ENCODE measurements around the gene SCPEP1.
"Not testable (repeated sequence)": the region's sequence is repeated elsewhere in the genome, so short reads cannot be mapped to it uniquely, and the experiment has no call there.

SCPEP1 gene

DNA sequence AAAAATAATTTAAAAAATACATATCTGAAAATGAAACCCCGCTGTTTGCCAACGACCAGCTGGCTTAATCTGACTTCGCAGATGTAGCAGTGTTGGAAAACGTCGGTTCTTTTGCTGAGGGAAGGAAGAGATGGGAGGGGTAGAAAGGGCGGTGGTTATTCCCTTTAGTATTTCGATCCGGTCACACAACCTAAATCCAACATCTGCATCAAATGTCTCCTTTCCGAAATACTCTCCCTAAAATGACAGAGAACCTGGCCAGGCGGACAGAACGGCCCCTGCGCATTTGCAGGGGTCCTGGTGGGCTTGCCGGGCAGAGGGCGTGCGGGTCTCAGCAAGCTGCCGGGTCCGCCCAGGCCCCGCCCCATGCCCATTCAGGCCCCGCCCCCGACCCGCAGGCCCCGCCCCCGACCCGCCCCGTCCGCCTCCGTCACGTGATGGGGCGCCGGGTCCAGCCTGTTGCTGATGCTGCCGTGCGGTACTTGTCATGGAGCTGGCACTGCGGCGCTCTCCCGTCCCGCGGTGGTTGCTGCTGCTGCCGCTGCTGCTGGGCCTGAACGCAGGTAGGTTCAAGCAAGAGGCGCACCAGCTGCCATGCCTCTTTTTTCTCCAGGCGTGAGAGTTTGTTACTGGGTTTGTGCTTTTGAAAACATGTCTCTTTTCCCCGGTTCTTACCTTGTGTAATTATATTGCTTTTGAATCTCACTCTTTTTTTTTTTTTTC lies at the start of gene SCPEP1:
Gene SCPEP1 (plus strand): TSS at position 459 of the 723 bp plus-strand sequence. CDS start 29 bp downstream, at position 488.
- DNase-seq: peak; percentile 84

DNA sequence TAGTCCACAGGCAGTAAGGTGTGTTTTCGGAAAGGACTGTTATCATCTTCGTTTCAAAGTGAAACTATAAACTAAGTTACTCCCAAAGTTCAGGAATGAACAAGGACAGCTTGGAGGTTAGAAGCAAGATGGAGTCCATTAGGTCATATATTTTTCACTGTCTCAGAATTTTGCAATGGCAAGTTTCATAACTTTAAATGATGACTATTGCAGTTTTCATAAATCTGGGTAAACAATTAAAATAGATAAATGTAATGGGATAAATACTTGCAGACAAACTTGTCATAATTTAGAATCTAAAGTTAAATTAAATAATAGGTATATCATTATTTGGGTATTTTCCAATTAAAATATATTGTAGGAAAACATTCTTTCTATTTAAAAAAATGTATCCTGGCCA lies 49.3 kb upstream of the SCPEP1 start:
- DNase-seq: no peak

GRCh38 chr17:56929362-56929969 lies 48.5 kb upstream of the SCPEP1 start:
- no peak for DNase-seq

DNA sequence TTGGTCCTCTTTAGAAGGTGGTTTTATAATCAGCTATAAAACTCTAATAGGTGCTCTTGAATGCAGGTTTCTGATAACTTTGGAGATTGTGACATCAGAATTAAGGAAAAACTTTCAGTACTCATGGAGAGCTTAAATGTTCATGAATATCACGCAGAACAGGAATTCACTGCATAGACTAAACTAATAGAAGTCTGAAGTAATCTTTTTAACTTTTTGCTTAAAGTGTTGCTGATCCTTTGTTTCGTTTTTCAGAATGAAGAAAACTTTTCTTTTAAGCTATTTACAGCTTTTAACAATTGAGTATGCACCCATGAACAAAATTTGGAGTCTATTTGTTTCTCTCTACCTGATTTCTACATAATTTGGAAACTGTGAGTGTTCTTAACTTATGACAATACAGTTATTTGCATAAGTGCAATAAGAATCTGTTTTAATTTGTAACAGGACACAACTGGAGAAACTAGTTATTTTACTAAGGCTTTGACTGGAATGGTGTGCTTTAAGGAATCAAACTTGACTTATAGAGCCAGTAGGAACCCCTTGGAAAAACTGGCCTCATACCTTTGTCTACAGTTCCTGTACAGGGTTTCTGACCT lies 47.1 kb upstream of the SCPEP1 start:
- no peak for DNase-seq

DNA sequence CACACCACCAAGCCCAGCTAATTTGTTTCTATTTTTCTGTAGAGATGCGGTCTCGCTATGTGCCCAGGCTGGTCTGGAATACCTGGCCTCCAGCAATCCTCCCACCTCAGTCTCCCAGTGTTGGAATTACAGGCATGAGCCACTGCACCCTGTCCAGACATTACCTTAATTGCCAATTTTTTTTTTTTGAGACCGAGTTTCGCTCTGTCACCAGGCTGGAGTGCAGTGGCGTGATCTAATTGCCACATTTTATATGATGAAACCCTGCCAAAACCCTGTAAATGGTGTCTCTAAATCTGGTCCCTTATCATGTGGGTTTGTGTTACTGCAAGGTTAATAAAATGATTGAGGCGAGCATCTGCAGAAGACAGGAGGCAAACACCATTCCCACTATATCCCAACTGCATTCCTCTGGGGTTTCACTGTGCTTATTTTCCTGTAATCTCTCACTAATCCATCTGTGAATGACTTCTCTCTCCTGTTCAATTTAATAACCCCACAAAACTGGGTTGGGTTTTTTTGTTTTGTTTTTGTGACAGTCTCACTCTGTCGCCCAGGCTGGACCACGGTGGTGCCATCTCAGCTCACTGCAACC lies 44.7 kb upstream of the SCPEP1 start:
- no peak for DNase-seq

DNA sequence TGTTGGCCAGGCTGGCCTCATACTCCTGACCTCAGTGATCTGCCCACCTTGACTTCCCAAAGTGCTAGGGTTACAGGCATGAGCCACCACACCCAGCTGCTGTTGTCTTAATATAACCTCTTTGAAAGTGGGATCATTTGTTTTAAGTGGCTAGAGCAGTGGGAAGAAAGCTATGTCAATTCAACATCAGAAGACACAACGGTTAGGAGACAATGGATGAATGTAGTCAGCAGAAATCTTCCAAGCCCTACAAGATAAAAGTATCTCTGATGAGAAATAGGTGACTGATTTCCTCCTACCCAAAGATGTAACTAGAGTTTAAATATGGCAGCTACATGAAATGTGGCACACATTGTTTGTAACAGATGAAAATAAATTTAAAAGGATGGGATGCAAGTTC lies 44.1 kb upstream of the SCPEP1 start:
- DNase-seq: no peak

- DNase-seq: no peak
Measured at GRCh38 chr17:56934280-56934679, 43.7 kb upstream of the SCPEP1 start.

GRCh38 chr17:56935461-56935860 lies 42.5 kb upstream of the SCPEP1 start:
- DNase-seq: no peak

DNA sequence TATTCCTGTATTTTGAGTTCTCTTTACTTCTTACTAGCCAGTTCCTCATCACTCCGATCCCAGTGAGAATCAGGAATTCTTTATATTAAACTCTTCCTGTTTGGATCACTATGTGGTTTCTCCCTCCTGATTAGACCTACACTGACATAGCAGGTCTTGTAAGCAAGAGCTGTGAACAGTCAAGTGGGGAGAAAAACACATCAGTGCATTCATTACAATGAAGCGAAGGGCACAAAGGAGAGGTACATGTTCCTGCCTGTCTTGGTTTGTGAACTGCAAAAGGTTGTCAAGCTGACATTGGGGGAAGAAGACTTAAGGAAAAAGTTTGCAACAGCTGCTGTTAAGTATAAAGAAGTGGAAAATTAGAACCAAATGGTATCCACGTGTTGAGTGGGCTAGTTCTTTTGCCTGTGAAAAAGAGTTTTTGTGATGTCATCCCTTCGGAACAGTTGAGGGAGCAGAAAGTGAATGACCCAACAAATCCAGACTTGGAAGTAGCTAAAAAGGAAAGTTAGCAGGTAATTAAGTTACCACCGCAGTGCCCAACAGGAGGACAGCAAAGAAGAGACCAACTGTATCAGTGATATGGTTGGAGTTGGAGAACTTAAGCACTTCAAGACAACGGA lies 41.1 kb upstream of the SCPEP1 start:
- no peak for DNase-seq

DNA sequence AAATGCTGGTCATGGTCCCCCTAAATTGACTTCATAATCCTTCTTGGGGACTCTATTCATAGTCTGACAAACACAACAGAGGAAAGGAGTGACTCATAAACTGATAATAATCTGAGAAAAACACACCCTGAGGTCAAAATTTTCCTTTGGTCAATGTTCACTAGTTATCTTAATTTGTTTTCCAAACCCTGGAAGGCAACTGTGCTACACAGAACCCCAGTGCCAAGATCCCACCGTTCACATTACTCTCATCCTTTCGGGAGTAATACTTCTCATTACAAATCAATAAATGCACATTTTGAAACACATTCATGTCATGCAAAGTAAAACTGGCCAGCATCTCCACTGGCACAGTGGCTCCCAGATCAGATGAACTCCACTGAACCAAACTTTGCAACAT lies 40.2 kb upstream of the SCPEP1 start:
- no peak for DNase-seq

GRCh38 chr17:56938206-56938605 lies 39.7 kb upstream of the SCPEP1 start:
- peak; percentile 24 for DNase-seq

- DNase-seq: peak; percentile 68
Measured at GRCh38 chr17:56939869-56940484, 38.0 kb upstream of the SCPEP1 start.

- DNase-seq: peak; percentile 22
Measured at GRCh38 chr17:56943505-56944125, 34.3 kb upstream of the SCPEP1 start.

DNA sequence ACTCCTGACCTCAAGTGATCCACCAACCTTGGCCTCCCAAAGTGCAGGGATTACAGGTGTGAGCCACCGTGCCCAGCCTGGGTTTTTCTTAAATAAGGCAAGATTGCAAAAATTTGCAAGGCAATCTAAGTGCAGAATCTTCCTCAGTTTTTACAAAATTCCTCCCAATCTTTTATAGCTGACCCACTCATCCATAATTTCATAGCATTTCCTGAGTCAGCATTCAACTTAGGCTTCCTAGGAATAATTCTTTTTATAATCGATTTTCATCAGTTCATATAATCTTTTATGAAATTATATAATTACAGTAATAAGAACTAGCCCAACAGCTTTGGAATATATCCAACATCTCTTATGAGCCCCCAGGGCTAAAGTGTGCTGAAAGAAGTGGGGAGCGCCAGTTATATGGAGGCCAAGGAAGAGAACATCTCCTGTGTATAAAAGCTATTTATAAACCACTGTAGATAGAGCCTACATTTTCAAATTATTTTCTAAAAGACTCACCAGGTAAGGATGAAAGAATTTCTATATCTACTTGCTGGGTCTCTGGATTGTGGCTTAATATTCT lies 31.9 kb upstream of the SCPEP1 start:
- DNase-seq: no peak

DNA sequence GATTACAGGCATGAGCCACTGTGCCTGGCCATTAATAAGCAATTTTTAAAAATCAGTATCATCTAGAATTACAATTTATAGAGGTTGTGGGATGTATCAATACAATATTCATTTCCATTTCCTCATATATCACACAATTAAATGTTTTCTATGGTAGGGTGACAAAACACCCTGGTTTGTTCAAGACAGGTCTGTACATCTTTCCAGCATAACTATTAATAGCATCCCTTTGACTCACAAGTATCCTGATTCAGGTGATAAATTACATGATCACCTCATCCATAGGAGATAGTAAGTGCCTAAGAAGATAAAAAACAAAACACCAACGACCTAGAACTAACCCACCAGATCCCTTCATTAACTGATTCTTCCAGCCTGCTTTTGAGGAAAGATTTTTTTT lies 30.2 kb upstream of the SCPEP1 start:
- DNase-seq: no peak

GRCh38 chr17:56948491-56948890 lies 29.4 kb upstream of the SCPEP1 start:
- no peak for DNase-seq

DNA sequence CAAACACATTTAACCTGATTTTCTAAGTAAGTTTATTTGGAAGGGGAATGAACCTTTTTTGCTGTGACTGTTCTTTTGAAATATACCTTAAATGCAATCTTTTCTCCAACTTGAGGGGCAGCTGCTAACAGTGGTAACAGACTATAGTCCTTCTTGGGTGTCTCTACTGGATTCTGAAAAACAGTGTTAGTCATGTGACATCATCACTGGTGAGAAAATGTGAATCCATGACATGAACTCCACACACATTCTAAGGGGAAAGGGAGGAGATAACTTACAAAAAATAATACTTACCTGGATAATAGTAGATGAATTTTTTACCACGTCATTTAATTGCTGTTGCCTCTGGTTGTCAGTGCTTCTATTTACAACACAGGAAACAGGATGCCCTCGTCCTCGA lies 28.3 kb upstream of the SCPEP1 start:
- DNase-seq: no peak

DNA sequence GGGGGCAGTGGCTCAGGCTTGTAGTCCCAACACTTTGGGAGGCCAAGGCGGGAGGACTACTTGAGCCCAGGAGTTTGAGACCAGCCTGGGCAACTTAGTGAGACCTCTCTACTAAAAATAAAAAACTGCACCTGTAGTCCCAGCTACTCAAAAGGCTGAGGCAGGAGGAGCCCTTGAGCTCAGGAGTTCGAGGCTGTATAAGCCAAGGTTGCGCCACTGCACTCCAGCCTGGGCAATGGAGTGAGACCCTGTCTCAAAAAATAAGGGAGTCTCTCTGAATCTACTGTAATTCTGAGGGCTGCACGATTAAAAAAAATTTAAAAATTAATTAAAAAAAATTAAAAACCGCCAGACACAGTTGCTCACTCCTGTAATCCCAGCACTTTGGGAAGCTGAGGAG lies 20.9 kb upstream of the SCPEP1 start:
- no peak for DNase-seq

GRCh38 chr17:56960596-56961538 lies 17.1 kb upstream of the SCPEP1 start, which contains the start of gene COIL:
Gene COIL (minus strand): TSS chr17:56961050. CDS start chr17:56961019, 31 bp downstream.
- peak; percentile 96 for DNase-seq

DNA sequence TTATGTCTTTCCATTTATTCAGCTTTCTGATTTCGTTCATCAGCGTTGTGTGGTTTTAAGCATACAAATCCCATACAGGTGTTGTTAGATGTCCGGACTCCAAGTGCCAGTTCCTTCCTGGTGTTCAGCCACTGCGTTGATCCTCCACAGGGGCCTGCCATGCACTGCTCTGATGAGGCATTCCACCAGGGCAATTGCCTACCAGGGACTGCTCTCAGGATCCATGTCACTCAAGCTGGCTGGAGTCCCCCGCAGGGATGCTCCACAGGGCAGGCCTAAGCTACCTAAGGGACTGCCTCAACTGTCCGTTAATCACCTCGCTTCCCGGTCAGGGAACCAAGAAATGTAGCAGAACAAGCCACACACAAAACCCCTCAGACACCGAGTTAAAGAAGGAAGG lies 12.7 kb upstream of the SCPEP1 start:
- DNase-seq: not testable (repeated sequence)

DNA sequence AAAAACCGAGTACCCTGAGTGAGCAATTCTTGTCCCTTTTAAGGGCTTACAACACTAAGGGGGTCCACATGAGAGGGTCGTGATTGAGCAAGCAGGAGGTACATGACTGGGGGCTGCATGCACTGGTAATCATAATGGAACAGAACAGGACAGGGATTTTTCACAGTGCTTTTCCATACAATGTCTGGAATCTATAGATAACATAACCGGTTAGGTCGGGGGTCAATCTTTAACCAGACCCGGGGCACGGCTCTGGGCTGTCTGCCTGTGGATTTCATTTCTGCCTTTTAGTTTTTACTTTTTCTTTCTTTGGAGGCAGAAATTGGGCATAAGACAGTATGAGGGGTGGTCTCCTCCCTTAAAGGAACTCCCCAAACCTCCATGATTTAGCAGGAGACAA lies 12.2 kb upstream of the SCPEP1 start:
- DNase-seq: not testable (repeated sequence)

All from activated CD4-positive, alpha-beta T cell treated with anti-CD3 and anti-CD28 coated beads, Interleukin-2, amount 50 U/mL, for 16 hours (primary cell).